Right lobe of liver (tissue), 4 donors: ENCODE data around the gene GPR52.

ENCODE experiments used
- POLR2A ChIP-seq: fragments of 450-650 bp; IDR thresholded peaks from one replicate; pipeline ENCODE4 v1.6.1; 2017; ENCODE audit warnings: antibody characterized with exemption, mild to moderate bottlenecking
- TF ChIP-seq, protein P1 (sequence below), 4 donors: fragments of 200-600 bp in 3 of 4; fragments of 450-650 bp in 1 of 4; IDR thresholded peaks; one replicate each; pipeline versions ENCODE4 v1.5.1 to v1.8.0; 2016 to 2022; ENCODE audit warnings: antibody characterized with exemption in 4 of 4, mild to moderate bottlenecking in 2 of 4
- donor health status: DM: no; HTN: no; CAD: no.
- donor health status: DM: no; HTN: no; CAD: no.
- donor health status: DM: no; HTN: yes; CAD: no.

DNA sequence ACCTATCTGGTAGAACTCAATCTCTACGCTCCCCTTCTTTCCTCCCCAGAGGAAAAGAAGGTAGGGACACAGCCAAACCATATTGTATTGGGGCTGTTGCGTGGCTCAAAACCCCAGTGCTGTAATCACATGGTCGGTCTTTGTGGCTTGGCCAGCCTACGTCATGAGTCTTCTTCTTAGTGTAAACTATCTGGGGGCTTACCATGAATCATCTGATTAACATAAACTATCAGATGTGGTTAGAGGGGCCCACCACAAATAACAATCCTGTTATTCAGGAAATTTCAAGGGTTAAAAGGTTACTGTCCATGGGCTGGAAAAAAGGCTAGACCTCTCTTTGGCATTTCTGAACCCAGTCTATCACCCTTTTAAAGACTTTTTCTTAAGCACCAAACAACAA, 49.5 kb upstream of the GPR52 start:
- TF ChIP-seq, protein P1, sequence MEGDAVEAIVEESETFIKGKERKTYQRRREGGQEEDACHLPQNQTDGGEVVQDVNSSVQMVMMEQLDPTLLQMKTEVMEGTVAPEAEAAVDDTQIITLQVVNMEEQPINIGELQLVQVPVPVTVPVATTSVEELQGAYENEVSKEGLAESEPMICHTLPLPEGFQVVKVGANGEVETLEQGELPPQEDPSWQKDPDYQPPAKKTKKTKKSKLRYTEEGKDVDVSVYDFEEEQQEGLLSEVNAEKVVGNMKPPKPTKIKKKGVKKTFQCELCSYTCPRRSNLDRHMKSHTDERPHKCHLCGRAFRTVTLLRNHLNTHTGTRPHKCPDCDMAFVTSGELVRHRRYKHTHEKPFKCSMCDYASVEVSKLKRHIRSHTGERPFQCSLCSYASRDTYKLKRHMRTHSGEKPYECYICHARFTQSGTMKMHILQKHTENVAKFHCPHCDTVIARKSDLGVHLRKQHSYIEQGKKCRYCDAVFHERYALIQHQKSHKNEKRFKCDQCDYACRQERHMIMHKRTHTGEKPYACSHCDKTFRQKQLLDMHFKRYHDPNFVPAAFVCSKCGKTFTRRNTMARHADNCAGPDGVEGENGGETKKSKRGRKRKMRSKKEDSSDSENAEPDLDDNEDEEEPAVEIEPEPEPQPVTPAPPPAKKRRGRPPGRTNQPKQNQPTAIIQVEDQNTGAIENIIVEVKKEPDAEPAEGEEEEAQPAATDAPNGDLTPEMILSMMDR (IDR thresholded peaks at IDR 0.05): no peak
- no peak for TF ChIP-seq POLR2A
